IMR-90 (cell line): ENCODE measurements around the gene TCF25. TPM values are rescaled to one million over a fixed set of nuclear protein-coding genes. Genes with fewer than 3 reads are reported as not detected.

Experiments used
- ATAC-seq: fragments of 200-7000 bp; cut with Tn5 transposase; 2 replicates; pipeline ENCODE4 v1.9.1; 2020; ENCODE audit warnings: low read depth, mild to moderate bottlenecking, moderate library complexity
- BruUV-seq: library from RNA; stranded (reverse); fragments of 400-500 nt; replicated peaks from 2 replicates; lab custom pipeline; 2021; lab: Mats Ljungman, UMichigan
- CTCF ChIA-PET: fragments of 300-600 bp; formaldehyde crosslinking; extraction: SDS; loops from one replicate; lab custom pipeline; 2021; ENCODE audit warnings: antibody characterized with exemption; lab: Yijun Ruan, JAX
- POLR2A ChIA-PET: fragments of 300-600 bp; sonication (Branson Sonifier 250); formaldehyde crosslinking; loops from one replicate; lab custom pipeline; 2022; ENCODE audit warnings: antibody characterized with exemption; ENCODE audit not compliant: unreplicated experiment; lab: Charles Lee
- DNase-seq: peaks from one replicate; pipeline ENCODE4 v3.0.0; 2013
- H2AFZ ChIP-seq: replicated peaks from 2 replicates; pipeline ENCODE3; 2013; ENCODE audit warnings: low read length, mild to moderate bottlenecking; ENCODE audit not compliant: poor library complexity
- H2AK5ac ChIP-seq: 2 replicates; pipeline ENCODE4 v1.6.1; 2013; ENCODE audit warnings: low read depth, low read length, inconsistent platforms
- H2AK9ac ChIP-seq: replicated peaks from 2 replicates; pipeline ENCODE3; 2013; ENCODE audit warnings: mild to moderate bottlenecking, low read depth, low read length, moderate library complexity; ENCODE audit not compliant: poor library complexity
- H2BK120ac ChIP-seq: 2 replicates; pipeline ENCODE4 v1.6.1; 2013; ENCODE audit warnings: low read depth, low read length, inconsistent platforms
- H2BK15ac ChIP-seq: 3 replicates; pipeline ENCODE4 v1.6.1; 2013; ENCODE audit warnings: low read depth, low read length, inconsistent platforms
- H2BK20ac ChIP-seq: 2 replicates; pipeline ENCODE4 v1.6.1; 2013; ENCODE audit warnings: low read depth, mild to moderate bottlenecking, inconsistent platforms, low read length, moderate library complexity
- H2BK5ac ChIP-seq: 2 replicates; pipeline ENCODE4 v1.6.1; 2013; ENCODE audit warnings: mild to moderate bottlenecking, low read depth, low read length, inconsistent platforms; ENCODE audit not compliant: poor library complexity, severe bottlenecking
- H3K14ac ChIP-seq: replicated peaks from 2 replicates; pipeline ENCODE4 v1.6.1; 2013; ENCODE audit warnings: low read depth, low read length, inconsistent platforms
- H3K18ac ChIP-seq: 2 replicates; pipeline ENCODE4 v1.6.1; 2013; ENCODE audit warnings: low read depth, low read length, control low read depth
- H3K23ac ChIP-seq: 2 replicates; pipeline ENCODE4 v1.6.1; 2013; ENCODE audit warnings: low read depth, low read length, inconsistent platforms
- H3K27ac ChIP-seq: 2 replicates; pipeline ENCODE4 v1.5.1; 2013; ENCODE audit warnings: mild to moderate bottlenecking, control low read depth, low read length; ENCODE audit not compliant: insufficient read depth
- H3K27me3 ChIP-seq: 2 replicates; pipeline ENCODE4 v1.6.1; 2013; ENCODE audit warnings: low read length; ENCODE audit not compliant: control insufficient read depth, insufficient read depth
- H3K36me3 ChIP-seq: 2 replicates; pipeline ENCODE4 v1.6.1; 2013; ENCODE audit warnings: low read length, mixed read lengths; ENCODE audit not compliant: control insufficient read depth, insufficient read depth
- H3K4ac ChIP-seq: 2 replicates; pipeline ENCODE4 v1.6.1; 2013; ENCODE audit warnings: low read depth, low read length, inconsistent platforms
- H3K4me1 ChIP-seq: 2 replicates; pipeline ENCODE4 v1.6.1; 2013; ENCODE audit warnings: low read length, mixed read lengths; ENCODE audit not compliant: control insufficient read depth, insufficient read depth
- H3K4me2 ChIP-seq: 2 replicates; pipeline ENCODE4 v1.6.1; 2013; ENCODE audit warnings: low read depth, mild to moderate bottlenecking, control low read depth, low read length, moderate library complexity
- H3K4me3 ChIP-seq: 2 replicates; pipeline ENCODE4 v1.5.1; 2013; ENCODE audit warnings: low read depth, mild to moderate bottlenecking, control low read depth, low read length, moderate library complexity; ENCODE audit not compliant: insufficient read depth
- H3K56ac ChIP-seq: 2 replicates; pipeline ENCODE4 v1.6.1; 2013; ENCODE audit warnings: low read length, inconsistent platforms; ENCODE audit not compliant: insufficient read depth; ENCODE audit errors: extremely low read depth
- H3K79me1 ChIP-seq, 2 experiments: 2 replicates each; pipeline ENCODE4 v1.6.1; 2013; ENCODE audit warnings: low read length in 2 of 2, inconsistent platforms in 1 of 2, low read depth in 1 of 2
- H3K9ac ChIP-seq: 2 replicates; pipeline ENCODE4 v1.6.1; 2013; ENCODE audit warnings: low read depth, low read length, control low read depth
- H3K9me1 ChIP-seq: 2 replicates; pipeline ENCODE4 v1.6.1; 2013; ENCODE audit warnings: low read length, inconsistent platforms; ENCODE audit not compliant: insufficient read depth
- H3K9me3 ChIP-seq: 2 replicates; pipeline ENCODE4 v1.6.1; 2013; ENCODE audit warnings: low read length; ENCODE audit not compliant: control insufficient read depth, insufficient read depth
- H4K20me1 ChIP-seq: 2 replicates; pipeline ENCODE4 v1.6.1; 2013; ENCODE audit warnings: low read length, inconsistent platforms; ENCODE audit not compliant: insufficient read depth
- H4K5ac ChIP-seq: 2 replicates; pipeline ENCODE4 v1.6.1; 2013; ENCODE audit warnings: mild to moderate bottlenecking, low read depth, low read length, control low read depth
- H4K8ac ChIP-seq, 2 experiments: 2 replicates each; pipeline ENCODE4 v1.6.1; 2013; ENCODE audit warnings: low read depth in 2 of 2, low read length in 2 of 2, control low read depth in 1 of 2, inconsistent platforms in 1 of 2
- H4K91ac ChIP-seq: 2 replicates; pipeline ENCODE4 v1.6.1; 2013; ENCODE audit warnings: low read depth, low read length, inconsistent platforms; ENCODE audit not compliant: insufficient read depth
- BHLHE40 ChIP-seq: fragments of 150-350 bp; IDR thresholded peaks from 2 replicates; pipeline ENCODE4 v1.6.1; 2016; ENCODE audit warnings: mild to moderate bottlenecking, low read depth, low read length
- CEBPB ChIP-seq: IDR thresholded peaks from 2 replicates; pipeline ENCODE4 v1.6.1; 2012; ENCODE audit warnings: low read depth, low read length, improper control_type of control experiment
- CHD1 ChIP-seq: IDR thresholded peaks from 2 replicates; pipeline ENCODE4 v1.6.1; 2012; ENCODE audit warnings: low read depth, low read length, improper control_type of control experiment
- CTCF ChIP-seq: conservative IDR thresholded peaks from 2 replicates; pipeline ENCODE4 v1.5.1; 2012; ENCODE audit warnings: mild to moderate bottlenecking, low read depth, low read length, improper control_type of control experiment
- ELK1 ChIP-seq: fragments of 150-350 bp; IDR thresholded peaks from 2 replicates; pipeline ENCODE4 v1.6.1; 2016; ENCODE audit warnings: low read depth, mild to moderate bottlenecking, low read length, moderate library complexity, borderline replicate concordance
- FOS ChIP-seq: fragments of 150-350 bp; IDR thresholded peaks from 2 replicates; pipeline ENCODE4 v1.6.1; 2016; ENCODE audit warnings: low read depth, low read length
- MAFK ChIP-seq: IDR thresholded peaks from 2 replicates; pipeline ENCODE4 v1.6.1; 2012; ENCODE audit warnings: low read depth, low read length, improper control_type of control experiment
- MAZ ChIP-seq: IDR thresholded peaks from 2 replicates; pipeline ENCODE4 v1.6.1; 2012; ENCODE audit warnings: low read depth, mild to moderate bottlenecking, low read length, improper control_type of control experiment, moderate library complexity, borderline replicate concordance
- MXI1 ChIP-seq: IDR thresholded peaks from 2 replicates; pipeline ENCODE4 v1.6.1; 2012; ENCODE audit warnings: low read depth, mild to moderate bottlenecking, low read length, moderate library complexity, borderline replicate concordance
- NFE2L2 ChIP-seq: fragments of 150-350 bp; IDR thresholded peaks from 2 replicates; pipeline ENCODE4 v1.6.1; 2016; ENCODE audit warnings: low read depth, mild to moderate bottlenecking, low read length
- POLR2A ChIP-seq: IDR thresholded peaks from 2 replicates; pipeline ENCODE4 v1.6.1; 2012; ENCODE audit warnings: mild to moderate bottlenecking, low read depth, low read length
- RAD21 ChIP-seq: IDR thresholded peaks from 2 replicates; pipeline ENCODE4 v1.6.1; 2012; ENCODE audit warnings: low read length, improper control_type of control experiment
- RCOR1 ChIP-seq: IDR thresholded peaks from 2 replicates; pipeline ENCODE4 v1.6.1; 2012; ENCODE audit warnings: mild to moderate bottlenecking, low read length, improper control_type of control experiment; ENCODE audit not compliant: insufficient replicate concordance
- RFX5 ChIP-seq: IDR thresholded peaks from 2 replicates; pipeline ENCODE4 v1.8.0; 2012; ENCODE audit warnings: low read depth, mild to moderate bottlenecking, low read length, moderate library complexity
- SMC3 ChIP-seq: fragments of 150-350 bp; IDR thresholded peaks from 2 replicates; pipeline ENCODE4 v1.6.1; 2016; ENCODE audit warnings: low read depth, mild to moderate bottlenecking, antibody characterized with exemption, low read length, moderate library complexity
- WGBS, 2 experiments: methylation state at CpG; one replicate each; pipeline versions ENCODE4 v1.1.5 to v1.1.7; 2013; ENCODE audit warnings: missing lambda C conversion rate in 2 of 2; ENCODE audit not compliant: insufficient read length in 1 of 2; ENCODE audit errors: extremely low coverage in 2 of 2; 5-methylcytosine and 5-hydroxymethylcytosine counted together
- dilution Hi-C: fragments of 300-500 bp; cut with HindIII; formaldehyde crosslinking; loops from one replicate; pipeline ENCODE4 v1.14.3; 2018; ENCODE audit warnings: low sequenced_read_pairs; ENCODE audit not compliant: unreplicated experiment
- in situ Hi-C: fragments of 300-500 bp; cut with MboI; formaldehyde crosslinking; loops from 3 replicates; pipeline ENCODE4 v1.14.3; 2019; ENCODE audit warnings: low sequenced_read_pairs, inconsistent platforms, mixed read lengths
- intact Hi-C: fragments of 100-400 bp; cut with micrococcal nuclease; formaldehyde crosslinking; loops from 2 replicates; pipeline ENCODE4 v1.10.0; 2022
- polyA plus RNA-seq, 3 experiments: library from polyadenylated mRNA; depleted of rRNA; stranded (reverse); fragments of >200 nt; gene quantifications; 2 replicates each; pipeline ENCODE4 v1.2.3, GENCODE V29; 2012; ENCODE audit warnings: low replicate concordance in 1 of 3
- total RNA-seq: library from RNA; depleted of rRNA; stranded (reverse); fragments of >200 nt; gene quantifications from 2 replicates; pipeline ENCODE4 v1.2.3, GENCODE V29; 2012
- TF ChIP-seq, protein P1 (sequence below): fragments of 150-350 bp; IDR thresholded peaks from 2 replicates; pipeline ENCODE4 v1.6.1; 2017; ENCODE audit warnings: mild to moderate bottlenecking, antibody characterized with exemption, low read length, low read depth

The TCF25 gene
- total and polyA plus RNA-seq, 2 of the 4 experiments (the other 2 are of a cell fraction) = 127 to 184 TPM

GRCh38 chr16:89936508-89936907 lies 63.1 kb downstream of the TCF25 start:
- 96% methylated on average over 9 of the region's 14 CpGs; no CpG with 5 or more reads in 1 of the 2 experiments for WGBS, 2 experiments
- Histone ChIP-seq H3K27me3 (no peaks in the 10 kb centered on the region), H3K4me2 (no peak overlapping the region), H3K9me3 (no peaks in the 10 kb centered on the region), H2AK5ac (no peak overlapping the region), H3K14ac (no peak overlapping the region), H3K36me3 (peaks cover 49% of the 10 kb centered on the region), H3K9me1 (peaks cover 7% of the 10 kb centered on the region; the same call in 1 of the 2 replicates), H4K91ac (no peak overlapping the region), H3K4me3 (no peak overlapping the region), H3K9ac (no peak overlapping the region), H2AFZ (no peak overlapping the region), H2AK9ac (no peak overlapping the region), H3K56ac (no peak overlapping the region), H3K4me1 (no peaks in the 10 kb centered on the region), H2BK120ac (no peak overlapping the region), H3K79me1 (peaks cover 1 to 19% of the 10 kb centered on the region in 2 experiments; a peak in 2 of 4 replicates), H3K18ac (no peak overlapping the region), H3K23ac (no peak overlapping the region), H2BK5ac (no peak overlapping the region), H3K4ac (no peak overlapping the region), H4K5ac (no peak overlapping the region), H4K20me1 (peaks cover 28% of the 10 kb centered on the region), H2BK15ac (no peak overlapping the region), H4K8ac (no peak overlapping the region), H2BK20ac (no peak overlapping the region), H3K27ac (no peak overlapping the region)
- dilution Hi-C loops (no loop called here), in situ Hi-C loops (no loop called here), intact Hi-C loops (no loop called here)
- ChIA-PET POLR2A (no interaction called here), CTCF (no interaction called here)
- ATAC-seq = no peak
- no peak for DNase-seq
- TF ChIP-seq RCOR1 (no peak), RFX5 (no peak), CTCF (no peak), FOS (no peak), CHD1 (no peak), SMC3 (no peak), NFE2L2 (no peak), BHLHE40 (no peak), MAFK (no peak), POLR2A (no peak), MXI1 (no peak), CEBPB (no peak), ELK1 (no peak), RAD21 (no peak), MAZ (no peak)
- TF ChIP-seq, protein P1, sequence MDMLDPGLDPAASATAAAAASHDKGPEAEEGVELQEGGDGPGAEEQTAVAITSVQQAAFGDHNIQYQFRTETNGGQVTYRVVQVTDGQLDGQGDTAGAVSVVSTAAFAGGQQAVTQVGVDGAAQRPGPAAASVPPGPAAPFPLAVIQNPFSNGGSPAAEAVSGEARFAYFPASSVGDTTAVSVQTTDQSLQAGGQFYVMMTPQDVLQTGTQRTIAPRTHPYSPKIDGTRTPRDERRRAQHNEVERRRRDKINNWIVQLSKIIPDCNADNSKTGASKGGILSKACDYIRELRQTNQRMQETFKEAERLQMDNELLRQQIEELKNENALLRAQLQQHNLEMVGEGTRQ = no peak
- no TSS peak for BruUV-seq
